T-cell (primary cell): Measurements from ENCODE around the gene MALAT1. TPM values are rescaled to one million over a fixed set of nuclear protein-coding genes. Genes with fewer than 3 reads are reported as not detected.

ENCODE experiments used
- ATAC-seq, 4 experiments: fragments of 200-7000 bp in 3 of 4; fragments of 150-1000 bp in 1 of 4; cut with Tn5 transposase; replicated peaks in 1 of 4; 1 replicate in 3 of 4; 2 replicates in 1 of 4; pipeline ENCODE4 v1.10.0; 2021; ENCODE audit warnings: moderate library complexity in 3 of 4, mild to moderate bottlenecking in 2 of 4, moderate number of reproducible peaks in 1 of 4
- CTCF ChIA-PET, 2 donors: fragments of 300-600 bp; sonication (Branson Sonifier 250); formaldehyde crosslinking; loops; one replicate each; lab custom pipeline; 2022; ENCODE audit warnings: antibody characterized with exemption in 2 of 2; lab: Charles Lee
- POLR2A ChIA-PET, 2 donors: fragments of 300-600 bp; sonication (Branson Sonifier 250); formaldehyde crosslinking; loops; one replicate each; lab custom pipeline; 2022; ENCODE audit warnings: antibody characterized with exemption in 2 of 2; lab: Charles Lee
- DNase-seq, 35 experiments: peaks; one replicate each; pipeline versions ENCODE4 v3.0.0 to v3.0.0-alpha.2; 2013 to 2023
- H3K27ac ChIP-seq: one replicate; pipeline ENCODE4 v1.5.1; 2013; ENCODE audit warnings: low read length
- H3K27me3 ChIP-seq, 2 experiments: replicated peaks in 1 of 2; 1 replicate in 1 of 2; 2 replicates in 1 of 2; pipeline versions ENCODE4 v1.6.1 to v1.7.0; 2013; ENCODE audit warnings: low read length in 1 of 2, mixed read lengths in 1 of 2; ENCODE audit not compliant: control insufficient read depth in 2 of 2, insufficient read depth in 2 of 2; ENCODE audit errors: extremely low read depth in 1 of 2
- H3K36me3 ChIP-seq, 2 donors: 1 replicate in 1 of 2; 2 replicates in 1 of 2; pipeline versions ENCODE4 v1.6.1 to v1.7.0; 2013; ENCODE audit warnings: low read length in 1 of 2; ENCODE audit not compliant: control insufficient read depth in 2 of 2, insufficient read depth in 1 of 2; ENCODE audit errors: extremely low read depth in 1 of 2
- H3K4me1 ChIP-seq, 2 experiments: 1 replicate in 1 of 2; 2 replicates in 1 of 2; pipeline versions ENCODE4 v1.6.1 to v1.7.0; 2013; ENCODE audit warnings: low read length in 2 of 2, mixed read lengths in 1 of 2; ENCODE audit not compliant: insufficient read depth in 2 of 2, control insufficient read depth in 1 of 2; ENCODE audit errors: extremely low read depth in 1 of 2
- H3K4me3 ChIP-seq, 2 donors: 1 replicate in 1 of 2; 2 replicates in 1 of 2; pipeline versions ENCODE4 v1.5.1 to v1.7.0; 2013; ENCODE audit warnings: mild to moderate bottlenecking in 2 of 2, low read length in 1 of 2, moderate library complexity in 1 of 2; ENCODE audit not compliant: control insufficient read depth in 1 of 2; ENCODE audit errors: extremely low read depth in 1 of 2
- H3K9me3 ChIP-seq: 2 replicates; pipeline ENCODE4 v1.7.0; 2013
- H3K27ac Mint-ChIP-seq, 2 donors: one replicate each; pipeline ENCODE4 v1.8.0; 2020 to 2021; ENCODE audit warnings: mild to moderate bottlenecking in 2 of 2, mixed read lengths in 2 of 2
- H3K27me3 Mint-ChIP-seq, 2 donors: one replicate each; pipeline ENCODE4 v1.8.0; 2021 to 2022; ENCODE audit warnings: mixed read lengths in 2 of 2
- H3K36me3 Mint-ChIP-seq: one replicate; pipeline ENCODE4 v1.8.0; 2021; ENCODE audit warnings: mixed read lengths
- H3K4me1 Mint-ChIP-seq, 3 donors: one replicate each; pipeline ENCODE4 v1.8.0; 2020 to 2022; ENCODE audit warnings: mixed read lengths in 3 of 3, mild to moderate bottlenecking in 1 of 3
- H3K4me3 Mint-ChIP-seq, 3 donors: one replicate each; pipeline ENCODE4 v1.8.0; 2020 to 2022; ENCODE audit warnings: mild to moderate bottlenecking in 3 of 3, mixed read lengths in 3 of 3, moderate library complexity in 3 of 3
- H3K9me3 Mint-ChIP-seq, 3 donors: one replicate each; pipeline ENCODE4 v1.8.0; 2020 to 2022; ENCODE audit warnings: mixed read lengths in 3 of 3
- WGBS: methylation state at CpG from one replicate; pipeline ENCODE4 v1.1.5; 2013; ENCODE audit warnings: missing lambda C conversion rate; ENCODE audit not compliant: insufficient coverage; 5-methylcytosine and 5-hydroxymethylcytosine counted together
- total RNA-seq, 35 experiments: library from RNA in 6 of 35; stranded (reverse) in 6 of 35; fragments of 120-200 nt in 1 of 35; gene quantifications; one replicate each; pipeline versions ENCODE4 v1.2.1 to v1.2.4 and lab custom pipeline; 2013 to 2026

Gene MALAT1
- total RNA-seq, 5 donors from 2014 or later (not counting 1 experiment from before 2014, with no cell fraction given), result 21,382 to 33,585 (median 22,045) TPM

DNA sequence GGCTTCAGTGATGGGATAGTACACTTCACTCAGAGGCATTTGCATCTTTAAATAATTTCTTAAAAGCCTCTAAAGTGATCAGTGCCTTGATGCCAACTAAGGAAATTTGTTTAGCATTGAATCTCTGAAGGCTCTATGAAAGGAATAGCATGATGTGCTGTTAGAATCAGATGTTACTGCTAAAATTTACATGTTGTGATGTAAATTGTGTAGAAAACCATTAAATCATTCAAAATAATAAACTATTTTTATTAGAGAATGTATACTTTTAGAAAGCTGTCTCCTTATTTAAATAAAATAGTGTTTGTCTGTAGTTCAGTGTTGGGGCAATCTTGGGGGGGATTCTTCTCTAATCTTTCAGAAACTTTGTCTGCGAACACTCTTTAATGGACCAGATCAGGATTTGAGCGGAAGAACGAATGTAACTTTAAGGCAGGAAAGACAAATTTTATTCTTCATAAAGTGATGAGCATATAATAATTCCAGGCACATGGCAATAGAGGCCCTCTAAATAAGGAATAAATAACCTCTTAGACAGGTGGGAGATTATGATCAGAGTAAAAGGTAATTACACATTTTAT, 4.6 kb downstream of the MALAT1 start:
- peak overlapping the region; percentile 79 to 100 for H3K4me3 ChIP-seq
- WGBS, result no CpG with 5 or more reads among the region's 3 CpGs
- H3K27me3 ChIP-seq, result no peaks in the 10 kb centered on the region
- H3K9me3 ChIP-seq, result no peaks in the 10 kb centered on the region
- H3K36me3 Mint-ChIP-seq, result peaks cover 32% of the 10 kb centered on the region
- CTCF ChIA-PET, result interaction anchor here (0.5 to 0.6 kb wide), 2 partner anchors 85 to 87 kb away, joined by 3 read pairs; no protein-coding TSS in a partner anchor
- no peaks in the 10 kb centered on the region for H3K27me3 Mint-ChIP-seq
- H3K27ac ChIP-seq, result peak overlapping the region; percentile 97
- H3K9me3 Mint-ChIP-seq, result no peaks in the 10 kb centered on the region
- peak overlapping the region; percentile 53 to 80 for H3K27ac Mint-ChIP-seq
- peaks cover 3 to 60% of the 10 kb centered on the region in 2 donors for H3K36me3 ChIP-seq
- peaks cover 37 to 61% (median 44%) of the 10 kb centered on the region in 3 donors for H3K4me1 Mint-ChIP-seq
- H3K4me1 ChIP-seq, result peaks cover 36 to 38% of the 10 kb centered on the region in 2 experiments
- no peak for DNase-seq
- POLR2A ChIA-PET, result interaction anchor here (0.5 to 7.8 kb wide), 8 partner anchors 79 to 780 kb away, joined by 3 to 306 read pairs (median 4); partner anchors contain the start of gene NEAT1 (in 1 of the 2)
- no peak overlapping the region for H3K4me3 Mint-ChIP-seq
- no peak for ATAC-seq

DNA sequence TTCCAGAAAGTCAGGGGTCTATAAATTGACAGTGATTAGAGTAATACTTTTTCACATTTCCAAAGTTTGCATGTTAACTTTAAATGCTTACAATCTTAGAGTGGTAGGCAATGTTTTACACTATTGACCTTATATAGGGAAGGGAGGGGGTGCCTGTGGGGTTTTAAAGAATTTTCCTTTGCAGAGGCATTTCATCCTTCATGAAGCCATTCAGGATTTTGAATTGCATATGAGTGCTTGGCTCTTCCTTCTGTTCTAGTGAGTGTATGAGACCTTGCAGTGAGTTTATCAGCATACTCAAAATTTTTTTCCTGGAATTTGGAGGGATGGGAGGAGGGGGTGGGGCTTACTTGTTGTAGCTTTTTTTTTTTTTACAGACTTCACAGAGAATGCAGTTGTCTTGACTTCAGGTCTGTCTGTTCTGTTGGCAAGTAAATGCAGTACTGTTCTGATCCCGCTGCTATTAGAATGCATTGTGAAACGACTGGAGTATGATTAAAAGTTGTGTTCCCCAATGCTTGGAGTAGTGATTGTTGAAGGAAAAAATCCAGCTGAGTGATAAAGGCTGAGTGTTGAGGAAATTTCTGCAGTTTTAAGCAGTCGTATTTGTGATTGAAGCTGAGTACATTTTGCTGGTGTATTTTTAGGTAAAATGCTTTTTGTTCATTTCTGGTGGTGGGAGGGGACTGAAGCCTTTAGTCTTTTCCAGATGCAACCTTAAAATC, 5.3 kb downstream of the MALAT1 start:
- Mint-ChIP-seq H3K36me3 (peaks cover 32% of the 10 kb centered on the region), H3K9me3 (no peaks in the 10 kb centered on the region), H3K27me3 (no peaks in the 10 kb centered on the region), H3K27ac (peak overlapping the region; percentile 53 to 87), H3K4me1 (peaks cover 41 to 65% (median 44%) of the 10 kb centered on the region in 3 donors), H3K4me3 (no peak overlapping the region)
- 0% methylated on average over 2 of the region's 3 CpGs for whole genome bisulfite sequencing
- Histone ChIP-seq H3K27ac (peak overlapping the region; percentile 60), H3K9me3 (no peaks in the 10 kb centered on the region), H3K4me1 (peaks cover 36 to 38% of the 10 kb centered on the region in 2 experiments), H3K36me3 (peaks cover 3 to 60% of the 10 kb centered on the region in 2 donors), H3K27me3 (no peaks in the 10 kb centered on the region), H3K4me3 (peak overlapping the region; percentile 79 to 100)
- ChIA-PET POLR2A (interaction anchor here (0.5 to 7.8 kb wide), 11 partner anchors 8 to 780 kb away, joined by 3 to 306 read pairs (median 5); partner anchors contain the start of gene NEAT1 (in 1 of the 2)), CTCF (interaction anchor here (0.5 to 1.1 kb wide), 2 partner anchors 27 to 88 kb away, joined by 3 read pairs; no protein-coding TSS in a partner anchor)
- ATAC-seq (no peak), DNase-seq (no peak)

DNA sequence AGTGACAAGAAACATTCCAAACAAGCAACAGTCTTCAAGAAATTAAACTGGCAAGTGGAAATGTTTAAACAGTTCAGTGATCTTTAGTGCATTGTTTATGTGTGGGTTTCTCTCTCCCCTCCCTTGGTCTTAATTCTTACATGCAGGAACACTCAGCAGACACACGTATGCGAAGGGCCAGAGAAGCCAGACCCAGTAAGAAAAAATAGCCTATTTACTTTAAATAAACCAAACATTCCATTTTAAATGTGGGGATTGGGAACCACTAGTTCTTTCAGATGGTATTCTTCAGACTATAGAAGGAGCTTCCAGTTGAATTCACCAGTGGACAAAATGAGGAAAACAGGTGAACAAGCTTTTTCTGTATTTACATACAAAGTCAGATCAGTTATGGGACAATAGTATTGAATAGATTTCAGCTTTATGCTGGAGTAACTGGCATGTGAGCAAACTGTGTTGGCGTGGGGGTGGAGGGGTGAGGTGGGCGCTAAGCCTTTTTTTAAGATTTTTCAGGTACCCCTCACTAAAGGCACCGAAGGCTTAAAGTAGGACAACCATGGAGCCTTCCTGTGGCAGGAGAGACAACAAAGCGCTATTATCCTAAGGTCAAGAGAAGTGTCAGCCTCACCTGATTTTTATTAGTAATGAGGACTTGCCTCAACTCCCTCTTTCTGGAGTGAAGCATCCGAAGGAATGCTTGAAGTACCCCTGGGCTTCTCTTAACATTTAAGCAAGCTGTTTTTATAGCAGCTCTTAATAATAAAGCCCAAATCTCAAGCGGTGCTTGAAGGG, 6.0 kb downstream of the MALAT1 start:
- H3K27me3 Mint-ChIP-seq, result no peaks in the 10 kb centered on the region
- peak overlapping the region; percentile 53 to 87 for H3K27ac Mint-ChIP-seq
- H3K9me3 Mint-ChIP-seq, result no peaks in the 10 kb centered on the region
- Histone ChIP-seq H3K27me3 (no peaks in the 10 kb centered on the region), H3K27ac (peak overlapping the region; percentile 60), H3K9me3 (no peaks in the 10 kb centered on the region), H3K36me3 (peaks cover 3 to 60% of the 10 kb centered on the region in 2 donors), H3K4me1 (peaks cover 36 to 38% of the 10 kb centered on the region in 2 experiments), H3K4me3 (peak overlapping the region; percentile 79 to 100)
- no peak overlapping the region for H3K4me3 Mint-ChIP-seq
- POLR2A ChIA-PET, result interaction anchor here (0.5 to 4.1 kb wide), 11 partner anchors 8 to 169 kb away, joined by 3 to 36 read pairs (median 8); no protein-coding TSS in a partner anchor
- H3K36me3 Mint-ChIP-seq, result peaks cover 32% of the 10 kb centered on the region
- peaks cover 44 to 65% (median 48%) of the 10 kb centered on the region in 3 donors for H3K4me1 Mint-ChIP-seq
- no peak for DNase-seq
- ATAC-seq, result no peak
- CTCF ChIA-PET, result interaction anchor here (0.5 to 4.5 kb wide), 8 partner anchors 7 to 86 kb away, joined by 3 to 39 read pairs (median 4); partner anchors contain the start of gene MALAT1 (in 1 of the 2)
- WGBS, result 0% methylated on average over 1 of the region's 8 CpGs

DNA sequence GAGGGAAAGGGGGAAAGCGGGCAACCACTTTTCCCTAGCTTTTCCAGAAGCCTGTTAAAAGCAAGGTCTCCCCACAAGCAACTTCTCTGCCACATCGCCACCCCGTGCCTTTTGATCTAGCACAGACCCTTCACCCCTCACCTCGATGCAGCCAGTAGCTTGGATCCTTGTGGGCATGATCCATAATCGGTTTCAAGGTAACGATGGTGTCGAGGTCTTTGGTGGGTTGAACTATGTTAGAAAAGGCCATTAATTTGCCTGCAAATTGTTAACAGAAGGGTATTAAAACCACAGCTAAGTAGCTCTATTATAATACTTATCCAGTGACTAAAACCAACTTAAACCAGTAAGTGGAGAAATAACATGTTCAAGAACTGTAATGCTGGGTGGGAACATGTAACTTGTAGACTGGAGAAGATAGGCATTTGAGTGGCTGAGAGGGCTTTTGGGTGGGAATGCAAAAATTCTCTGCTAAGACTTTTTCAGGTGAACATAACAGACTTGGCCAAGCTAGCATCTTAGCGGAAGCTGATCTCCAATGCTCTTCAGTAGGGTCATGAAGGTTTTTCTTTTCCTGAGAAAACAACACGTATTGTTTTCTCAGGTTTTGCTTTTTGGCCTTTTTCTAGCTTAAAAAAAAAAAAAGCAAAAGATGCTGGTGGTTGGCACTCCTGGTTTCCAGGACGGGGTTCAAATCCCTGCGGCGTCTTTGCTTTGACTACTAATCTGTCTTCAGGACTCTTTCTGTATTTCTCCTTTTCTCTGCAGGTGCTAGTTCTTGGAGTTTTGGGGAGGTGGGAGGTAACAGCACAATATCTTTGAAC, 6.8 kb downstream of the MALAT1 start:
- peaks cover 48 to 69% (median 51%) of the 10 kb centered on the region in 3 donors for H3K4me1 Mint-ChIP-seq
- ChIA-PET POLR2A (interaction anchor here (0.6 to 5.1 kb wide), 29 partner anchors 7 to 1511 kb away, joined by 3 to 96 read pairs (median 4); partner anchors contain the start of genes DPF2 (in 1 of the 2) and MALAT1 (in 1 of the 2)), CTCF (interaction anchor here (0.5 to 6.2 kb wide), 10 partner anchors 7 to 90 kb away, joined by 3 to 56 read pairs (median 4); partner anchors contain the start of gene MALAT1 (in 1 of the 2))
- H3K4me3 Mint-ChIP-seq, result no peak overlapping the region
- H3K27me3 Mint-ChIP-seq, result no peaks in the 10 kb centered on the region
- H3K27me3 ChIP-seq, result no peaks in the 10 kb centered on the region
- no peaks in the 10 kb centered on the region for H3K9me3 Mint-ChIP-seq
- H3K27ac ChIP-seq, result peak overlapping the region; percentile 60
- no peak for ATAC-seq
- peak in 1 of 35 experiments; percentile 34 for DNase-seq
- peaks cover 38 to 40% of the 10 kb centered on the region in 2 experiments for H3K4me1 ChIP-seq
- WGBS, result 20% methylated on average over 2 of the region's 12 CpGs
- no peaks in the 10 kb centered on the region for H3K9me3 ChIP-seq
- H3K36me3 Mint-ChIP-seq, result peaks cover 32% of the 10 kb centered on the region
- H3K36me3 ChIP-seq, result peaks cover 3 to 60% of the 10 kb centered on the region in 2 donors
- H3K4me3 ChIP-seq, result peak overlapping the region; percentile 79 to 100
- peak overlapping the region; percentile 53 to 87 for H3K27ac Mint-ChIP-seq

DNA sequence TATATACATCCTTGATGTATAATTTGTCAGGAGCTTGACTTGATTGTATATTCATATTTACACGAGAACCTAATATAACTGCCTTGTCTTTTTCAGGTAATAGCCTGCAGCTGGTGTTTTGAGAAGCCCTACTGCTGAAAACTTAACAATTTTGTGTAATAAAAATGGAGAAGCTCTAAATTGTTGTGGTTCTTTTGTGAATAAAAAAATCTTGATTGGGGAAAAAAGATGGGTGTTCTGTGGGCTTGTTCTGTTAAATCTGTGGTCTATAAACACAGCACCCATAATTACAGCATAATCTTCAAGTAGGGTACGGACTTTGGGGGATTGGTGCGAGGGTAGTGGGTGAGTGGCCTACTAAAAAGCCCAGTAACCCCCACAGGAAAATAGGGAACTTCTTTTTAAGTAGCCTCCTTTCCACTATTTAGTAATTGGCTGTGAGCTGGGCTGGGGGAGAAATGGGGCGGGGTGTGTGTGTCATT, 7.5 kb downstream of the MALAT1 start:
- no peaks in the 10 kb centered on the region for H3K27me3 Mint-ChIP-seq
- H3K27ac Mint-ChIP-seq, result peak overlapping the region; percentile 53 to 87

More for the DNA sequence above, 7.5 kb downstream of the MALAT1 start:
- peak overlapping the region; percentile 79 to 100 for H3K4me3 ChIP-seq
- no CpG with 5 or more reads among the region's 4 CpGs for WGBS
- peaks cover 51 to 70% (median 53%) of the 10 kb centered on the region in 3 donors for H3K4me1 Mint-ChIP-seq
- peak overlapping the region; percentile 12 for H3K27ac ChIP-seq
- no peak overlapping the region for H3K4me3 Mint-ChIP-seq
- ChIA-PET CTCF (interaction anchor here in 1 of 2 donors (1.0 to 6.2 kb wide), 7 partner anchors 8 to 139 kb away, joined by 3 to 56 read pairs (median 7); partner anchors contain the start of gene MALAT1), POLR2A (interaction anchor here (0.6 to 5.1 kb wide), 23 partner anchors 8 to 326 kb away, joined by 3 to 96 read pairs (median 5); partner anchors contain the start of gene MALAT1 (in 1 of the 2))
- peak in 2 of 35 experiments; percentile 48 to 51 for DNase-seq
- no peaks in the 10 kb centered on the region for H3K27me3 ChIP-seq
- ATAC-seq, result no peak
- peaks cover 3 to 53% of the 10 kb centered on the region in 2 donors for H3K36me3 ChIP-seq
- H3K4me1 ChIP-seq, result peaks cover 38 to 40% of the 10 kb centered on the region in 2 experiments
- no peaks in the 10 kb centered on the region for H3K9me3 Mint-ChIP-seq
- H3K36me3 Mint-ChIP-seq, result peaks cover 32% of the 10 kb centered on the region
- H3K9me3 ChIP-seq, result no peaks in the 10 kb centered on the region
